Measurements from ENCODE around the gene BACH2.
"Not testable (repeated sequence)": the region's sequence is repeated elsewhere in the genome, so short reads cannot be mapped to it uniquely, and the experiment has no call there.

Gene BACH2

GRCh38 chr6:90151576-90152422 is 144.8 kb downstream of the BACH2 start:
- DNase-seq: no peak

DNA sequence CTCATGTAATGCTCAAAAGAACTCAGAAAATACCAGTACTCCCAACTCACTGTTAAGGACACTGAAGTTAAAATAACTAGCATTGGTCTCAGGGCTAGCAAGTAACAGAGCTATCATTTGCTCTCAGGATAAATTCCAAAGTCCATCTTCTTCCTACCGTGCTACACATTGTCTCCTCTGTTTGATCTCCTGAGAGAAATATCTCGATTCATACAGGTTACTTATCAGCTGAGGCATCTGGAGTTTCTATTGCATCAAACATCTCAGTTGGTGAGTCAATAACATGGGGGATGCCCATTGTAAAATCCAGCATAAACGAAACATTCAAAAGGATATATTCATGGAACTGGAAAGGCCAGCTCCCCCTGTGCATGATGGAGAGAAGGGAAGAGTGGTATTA is 147.4 kb downstream of the BACH2 start:
- no peak for DNase-seq

GRCh38 chr6:90148867-90149266 is 147.8 kb downstream of the BACH2 start:
- DNase-seq: no peak

DNA sequence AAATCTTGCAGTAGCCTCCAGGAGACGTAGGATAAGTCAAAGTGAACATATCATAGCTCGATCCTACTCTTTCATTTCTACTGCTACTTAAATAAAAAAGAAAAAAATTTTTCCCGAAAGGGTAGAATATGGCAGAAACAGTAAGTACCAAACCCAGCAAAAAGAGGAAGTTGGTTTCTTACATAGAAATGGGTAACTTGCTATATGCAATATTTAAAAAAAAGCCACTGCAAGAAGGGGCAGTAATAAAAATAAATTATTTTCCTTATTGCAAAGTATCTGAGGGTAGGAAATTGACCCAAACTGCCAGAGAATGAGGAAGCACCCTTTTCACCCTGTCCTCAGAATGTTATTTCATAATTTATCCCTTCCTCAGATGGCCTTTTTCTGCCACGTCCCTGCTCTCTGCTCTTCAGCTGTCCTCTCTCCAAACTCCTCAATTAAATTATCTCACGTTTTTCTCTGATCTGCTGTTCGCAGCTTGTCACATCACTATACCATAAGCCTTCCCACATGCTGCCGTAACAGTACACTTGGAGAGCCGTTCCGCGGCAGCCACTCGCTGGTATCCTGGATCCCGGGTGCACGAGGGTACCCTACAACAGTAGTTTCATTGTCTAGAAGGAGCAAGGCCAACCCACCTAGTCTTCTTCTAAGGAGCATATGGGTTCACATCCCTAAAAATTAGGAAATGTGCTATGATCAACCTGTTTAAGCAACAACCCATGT is 149.6 kb downstream of the BACH2 start:
- DNase-seq: no peak

- DNase-seq: no peak
These were observed 150.6 kb downstream of the BACH2 start for GRCh38 chr6:90146024-90146423.

GRCh38 chr6:90144928-90145555 is 151.6 kb downstream of the BACH2 start:
- DNase-seq: no peak

DNA sequence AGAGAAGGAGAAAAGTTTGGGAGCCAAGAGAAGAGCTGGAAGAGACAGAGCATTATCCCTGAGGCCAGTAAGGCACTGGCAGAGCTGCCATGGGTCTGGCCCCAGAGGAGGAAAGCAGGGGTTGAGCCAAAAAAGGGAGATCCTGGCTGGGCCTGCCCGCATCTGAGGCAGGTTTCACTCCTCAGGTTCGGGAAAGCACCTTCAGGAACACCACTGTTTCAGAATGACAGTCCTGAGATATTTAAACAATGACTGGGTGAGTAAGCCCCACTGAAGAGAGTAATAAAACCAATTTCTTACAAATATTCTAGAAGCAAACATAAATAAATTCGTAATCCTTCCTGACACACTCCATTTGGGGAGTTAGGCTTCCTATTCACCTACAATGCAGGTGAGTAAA is 152.2 kb downstream of the BACH2 start:
- no peak for DNase-seq

DNA sequence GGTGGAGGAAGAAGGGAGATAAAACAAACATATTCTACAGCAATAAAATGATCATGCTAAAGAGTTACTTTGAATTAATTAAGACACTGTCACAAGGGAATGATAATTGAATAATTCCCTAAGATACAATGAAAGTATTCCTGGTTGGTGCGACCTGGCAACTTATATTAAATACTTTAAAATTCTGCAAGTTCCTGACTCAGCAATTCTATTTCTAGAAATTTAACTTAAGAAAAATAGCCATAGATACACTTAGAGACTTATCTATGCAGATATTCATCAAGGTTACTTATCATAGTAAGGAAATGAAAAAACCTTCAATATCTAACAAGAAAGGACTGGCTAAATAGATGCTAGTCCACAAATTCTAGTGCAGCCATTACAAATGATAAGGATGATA is 156.0 kb downstream of the BACH2 start:
- no peak for DNase-seq

DNA sequence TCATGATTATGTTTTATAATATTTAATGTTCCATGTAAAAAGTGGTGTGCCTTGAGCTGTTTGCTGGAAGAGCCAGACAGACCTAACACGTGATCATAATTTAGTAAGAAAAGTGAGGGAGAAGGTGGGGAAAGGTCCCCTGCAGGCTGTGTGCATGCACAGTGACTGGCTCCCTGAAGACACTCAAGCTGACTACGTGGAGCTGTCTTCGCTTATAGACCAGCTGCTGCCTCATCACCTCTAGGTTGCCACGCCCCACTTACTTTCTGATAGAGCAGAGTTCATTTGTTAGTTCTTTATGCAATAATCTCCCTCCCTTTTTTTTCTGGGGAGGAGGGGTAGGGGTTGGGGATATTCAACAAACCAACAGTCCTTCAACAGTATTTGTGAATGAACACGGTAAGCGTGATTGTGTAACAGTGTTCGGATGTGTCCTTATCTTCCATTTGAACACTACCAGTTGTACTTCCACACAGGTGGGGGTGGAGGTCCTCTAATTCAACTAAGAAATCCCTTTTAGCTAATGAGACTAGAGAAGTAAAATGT is 157.3 kb downstream of the BACH2 start:
- no peak for DNase-seq

GRCh38 chr6:90136837-90137568 is 159.6 kb downstream of the BACH2 start:
- no peak for DNase-seq

DNA sequence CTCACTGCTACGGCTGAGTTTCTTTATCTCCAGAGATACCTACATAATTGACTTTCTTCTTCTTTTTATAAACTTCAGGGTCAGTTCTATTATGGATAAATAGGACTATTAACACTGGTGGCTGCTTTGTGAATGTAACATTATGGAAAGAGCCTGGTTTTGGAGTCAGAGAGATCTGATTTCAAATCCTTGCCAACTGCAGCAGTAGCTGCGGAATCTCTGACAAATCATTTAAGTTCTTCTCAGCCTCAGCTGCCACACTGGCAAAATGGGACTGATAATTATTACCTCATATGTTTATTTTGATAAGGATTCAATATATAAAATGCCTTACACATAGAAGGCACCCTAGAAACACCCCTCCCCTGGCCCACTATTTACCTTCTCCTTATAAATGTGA is 160.5 kb downstream of the BACH2 start:
- DNase-seq: no peak

DNA sequence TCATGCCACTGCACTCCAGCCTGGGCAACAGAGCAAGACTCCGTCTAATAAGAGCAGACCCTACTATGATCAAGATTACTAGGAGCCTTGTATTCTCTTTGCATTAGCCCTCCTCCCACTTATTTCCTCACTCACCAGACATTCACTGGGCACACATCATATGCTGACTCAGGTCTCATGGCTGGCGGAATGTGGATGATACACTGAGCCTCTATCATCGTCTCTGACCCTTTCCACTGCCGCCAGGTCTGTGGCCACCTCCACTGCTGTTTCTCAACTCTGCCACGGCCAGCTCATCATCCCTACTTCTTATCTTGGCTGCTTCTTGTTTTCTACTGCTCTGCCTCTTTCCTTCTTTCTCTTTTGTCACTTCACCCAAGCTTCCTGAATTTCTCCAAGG is 161.0 kb downstream of the BACH2 start:
- DNase-seq: no peak

DNA sequence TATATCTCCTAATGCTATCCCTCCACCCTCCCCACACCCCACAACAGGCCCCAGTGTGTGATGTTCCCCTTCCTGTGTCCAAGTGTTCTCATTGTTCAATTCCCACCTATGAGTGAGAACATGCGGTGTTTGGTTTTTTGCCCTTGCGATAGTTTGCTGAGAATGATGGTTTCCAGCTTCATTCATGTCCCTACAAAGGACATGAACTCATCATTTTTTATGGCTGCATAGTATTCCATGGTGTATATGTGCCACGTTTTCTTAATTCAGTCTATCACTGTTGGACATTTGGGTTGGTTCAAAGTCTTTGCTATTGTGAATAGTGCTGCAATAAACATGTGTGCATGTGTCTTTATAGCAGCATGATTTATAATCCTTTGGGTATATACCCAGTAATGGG is 163.0 kb downstream of the BACH2 start:
- DNase-seq: not testable (repeated sequence)

GRCh38 chr6:90131614-90132423 is 164.8 kb downstream of the BACH2 start:
- no peak for DNase-seq

DNA sequence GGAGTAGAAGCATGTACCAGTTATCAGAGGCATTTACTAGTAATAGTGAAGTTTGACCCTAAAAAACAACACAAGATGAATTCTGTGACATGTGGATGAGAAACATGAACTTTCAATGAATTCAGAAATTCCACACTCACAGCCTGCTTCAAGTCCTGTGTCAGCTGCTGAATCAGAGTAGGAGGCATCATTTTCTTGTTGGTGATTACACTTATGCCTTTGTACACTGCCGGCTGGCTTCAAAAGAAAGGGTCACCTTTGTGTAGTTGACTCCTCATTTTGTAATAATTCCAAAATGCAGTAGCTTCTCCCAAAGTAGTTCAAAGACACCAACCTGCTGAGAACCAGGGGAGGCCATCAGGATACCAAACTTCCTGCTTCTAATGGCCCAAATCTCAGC is 165.5 kb downstream of the BACH2 start:
- no peak for DNase-seq

GRCh38 chr6:90128687-90129086 is 168.0 kb downstream of the BACH2 start:
- not testable (repeated sequence) for DNase-seq

DNA sequence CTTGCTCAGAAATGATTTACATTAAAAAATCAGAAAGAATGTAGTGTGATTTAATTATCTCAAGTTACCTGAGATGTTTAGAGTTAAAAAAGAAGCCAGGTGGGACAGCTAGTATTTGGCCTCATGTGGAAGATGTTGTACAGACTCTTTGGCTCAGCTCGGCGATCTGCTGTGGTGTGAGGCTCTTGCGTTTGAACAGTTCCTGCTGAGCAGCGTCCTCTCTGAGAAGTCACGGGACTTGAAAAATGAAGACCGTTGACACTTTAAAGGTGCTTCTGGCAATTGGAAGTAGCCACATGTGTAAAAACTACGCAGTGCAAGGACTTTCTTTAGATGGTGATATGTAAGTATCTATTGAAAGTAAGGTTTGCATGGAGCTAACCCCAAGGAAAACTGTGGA is 169.0 kb downstream of the BACH2 start:
- DNase-seq: no peak

- DNase-seq: no peak
These were observed 169.8 kb downstream of the BACH2 start for GRCh38 chr6:90126839-90127238.

DNA sequence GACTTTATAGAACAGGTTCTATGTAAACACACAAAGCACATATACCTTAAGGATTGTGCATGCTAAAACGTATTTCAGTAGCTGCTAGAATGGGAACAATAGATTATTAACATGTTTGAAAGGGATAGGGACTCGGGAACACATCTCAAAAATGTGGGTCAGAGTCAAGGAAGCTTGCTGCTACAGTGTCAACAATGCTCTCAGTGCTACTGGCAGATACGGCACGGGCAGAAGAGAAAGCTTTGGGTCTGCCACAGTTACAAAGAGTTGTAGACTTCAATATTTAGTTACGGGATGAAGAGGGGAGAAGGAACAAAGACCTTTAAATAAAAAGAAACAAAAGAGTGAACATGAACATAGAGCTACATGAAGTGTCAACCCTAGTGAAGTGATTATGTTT is 170.5 kb downstream of the BACH2 start:
- DNase-seq: no peak

GRCh38 chr6:90124874-90125510 is 171.7 kb downstream of the BACH2 start:
- no peak for DNase-seq

- no peak for DNase-seq
These were observed 172.8 kb downstream of the BACH2 start for GRCh38 chr6:90123831-90124230.

- DNase-seq: no peak
These were observed 174.7 kb downstream of the BACH2 start for GRCh38 chr6:90121982-90122381.

All from SW 1271 (cell line).